Stimulated activated memory B cell treated with anti-CD40 and anti-IgM and Interleukin-4, amounts not matched to agents 10 μg/mL and 1 μg/mL and 100 μg/mL, for 72 hours (primary cell): ENCODE data around the gene ZBTB49.

Experiments used
- ATAC-seq: fragments of 150-1000 bp; cut with Tn5 transposase; 2 replicates; pipeline ENCODE4 v1.10.0; 2021
- H3K27ac Mint-ChIP-seq: one replicate; pipeline ENCODE4 v1.8.0; 2022; ENCODE audit warnings: mild to moderate bottlenecking, mixed read lengths
- H3K27me3 Mint-ChIP-seq: one replicate; pipeline ENCODE4 v1.8.0; 2022; ENCODE audit warnings: mixed read lengths
- H3K36me3 Mint-ChIP-seq: one replicate; pipeline ENCODE4 v1.8.0; 2022; ENCODE audit warnings: mixed read lengths
- H3K4me1 Mint-ChIP-seq: one replicate; pipeline ENCODE4 v1.8.0; 2022; ENCODE audit warnings: mixed read lengths
- H3K4me3 Mint-ChIP-seq: one replicate; pipeline ENCODE4 v1.8.0; 2022; ENCODE audit warnings: mild to moderate bottlenecking, moderate library complexity, mixed read lengths
- H3K9me3 Mint-ChIP-seq: one replicate; pipeline ENCODE4 v1.8.0; 2022; ENCODE audit warnings: mixed read lengths

Gene ZBTB49

GRCh38 chr4:4302416-4302815 lies 12.4 kb downstream of the ZBTB49 start:
- H3K9me3 Mint-ChIP-seq = no peaks in the 10 kb centered on the region
- H3K27me3 Mint-ChIP-seq = no peaks in the 10 kb centered on the region
- no peak overlapping the region for H3K4me3 Mint-ChIP-seq
- no peak for ATAC-seq
- peaks cover 37% of the 10 kb centered on the region for H3K36me3 Mint-ChIP-seq
- no peak overlapping the region for H3K27ac Mint-ChIP-seq
- H3K4me1 Mint-ChIP-seq = no peaks in the 10 kb centered on the region

- Mint-ChIP-seq H3K27me3 (no peaks in the 10 kb centered on the region), H3K4me1 (no peaks in the 10 kb centered on the region), H3K9me3 (no peaks in the 10 kb centered on the region), H3K4me3 (no peak overlapping the region), H3K36me3 (peaks cover 43% of the 10 kb centered on the region), H3K27ac (no peak overlapping the region)
- ATAC-seq = no peak
Measured at GRCh38 chr4:4306920-4307319, 16.9 kb downstream of the ZBTB49 start.

GRCh38 chr4:4308800-4309441 lies 18.9 kb downstream of the ZBTB49 start:
- ATAC-seq = no peak
- H3K36me3 Mint-ChIP-seq = peaks cover 43% of the 10 kb centered on the region
- no peak overlapping the region for H3K27ac Mint-ChIP-seq
- H3K4me3 Mint-ChIP-seq = no peak overlapping the region
- no peaks in the 10 kb centered on the region for H3K4me1 Mint-ChIP-seq
- H3K9me3 Mint-ChIP-seq = no peaks in the 10 kb centered on the region
- no peaks in the 10 kb centered on the region for H3K27me3 Mint-ChIP-seq

GRCh38 chr4:4311193-4311592 lies 21.1 kb downstream of the ZBTB49 start:
- peaks cover 44% of the 10 kb centered on the region for H3K36me3 Mint-ChIP-seq
- H3K4me3 Mint-ChIP-seq = no peak overlapping the region
- ATAC-seq = no peak
- H3K4me1 Mint-ChIP-seq = no peaks in the 10 kb centered on the region
- H3K27ac Mint-ChIP-seq = no peak overlapping the region
- H3K9me3 Mint-ChIP-seq = no peaks in the 10 kb centered on the region
- H3K27me3 Mint-ChIP-seq = no peaks in the 10 kb centered on the region

GRCh38 chr4:4315461-4316149 lies 25.6 kb downstream of the ZBTB49 start:
- Mint-ChIP-seq H3K36me3 (peaks cover 38% of the 10 kb centered on the region), H3K27ac (no peak overlapping the region), H3K4me3 (no peak overlapping the region), H3K4me1 (no peaks in the 10 kb centered on the region), H3K9me3 (no peaks in the 10 kb centered on the region), H3K27me3 (no peaks in the 10 kb centered on the region)
- no peak for ATAC-seq

GRCh38 chr4:4316150-4316495 lies 26.1 kb downstream of the ZBTB49 start:
- no peak overlapping the region for H3K4me3 Mint-ChIP-seq
- H3K27me3 Mint-ChIP-seq = no peaks in the 10 kb centered on the region
- ATAC-seq = no peak
- H3K4me1 Mint-ChIP-seq = no peaks in the 10 kb centered on the region
- H3K9me3 Mint-ChIP-seq = no peaks in the 10 kb centered on the region
- no peak overlapping the region for H3K27ac Mint-ChIP-seq
- peaks cover 43% of the 10 kb centered on the region for H3K36me3 Mint-ChIP-seq

GRCh38 chr4:4317496-4318232 lies 27.6 kb downstream of the ZBTB49 start:
- no peak overlapping the region for H3K4me3 Mint-ChIP-seq
- H3K27ac Mint-ChIP-seq = no peak overlapping the region
- peaks cover 55% of the 10 kb centered on the region for H3K36me3 Mint-ChIP-seq

GRCh38 chr4:4320528-4320927 lies 30.5 kb downstream of the ZBTB49 start:
- Mint-ChIP-seq H3K27me3 (no peaks in the 10 kb centered on the region), H3K4me3 (no peak overlapping the region), H3K4me1 (no peaks in the 10 kb centered on the region), H3K27ac (no peak overlapping the region), H3K9me3 (no peaks in the 10 kb centered on the region), H3K36me3 (peaks cover 59% of the 10 kb centered on the region)
- no peak for ATAC-seq

More at GRCh38 chr4:4317496-4318232, 27.6 kb downstream of the ZBTB49 start:
- Mint-ChIP-seq H3K4me1 (no peaks in the 10 kb centered on the region), H3K27me3 (no peaks in the 10 kb centered on the region), H3K9me3 (no peaks in the 10 kb centered on the region)
- no peak for ATAC-seq

GRCh38 chr4:4320951-4321714 lies 31.1 kb downstream of the ZBTB49 start:
- Mint-ChIP-seq H3K9me3 (no peaks in the 10 kb centered on the region), H3K27ac (no peak overlapping the region), H3K27me3 (no peaks in the 10 kb centered on the region), H3K4me3 (no peak overlapping the region), H3K4me1 (no peaks in the 10 kb centered on the region), H3K36me3 (peaks cover 53% of the 10 kb centered on the region)
- ATAC-seq = no peak

- Mint-ChIP-seq H3K27ac (no peak overlapping the region), H3K4me1 (no peaks in the 10 kb centered on the region), H3K9me3 (no peaks in the 10 kb centered on the region), H3K36me3 (peaks cover 49% of the 10 kb centered on the region), H3K4me3 (no peak overlapping the region), H3K27me3 (no peaks in the 10 kb centered on the region)
- no peak for ATAC-seq
Measured at GRCh38 chr4:4321951-4322688, 32.1 kb downstream of the ZBTB49 start.

- Mint-ChIP-seq H3K4me1 (no peaks in the 10 kb centered on the region), H3K27me3 (peaks cover 9% of the 10 kb centered on the region), H3K27ac (no peak overlapping the region), H3K9me3 (no peaks in the 10 kb centered on the region), H3K36me3 (peaks cover 41% of the 10 kb centered on the region), H3K4me3 (no peak overlapping the region)
- ATAC-seq = no peak
Measured at GRCh38 chr4:4323705-4324534, 33.9 kb downstream of the ZBTB49 start.

GRCh38 chr4:4325321-4325720 lies 35.3 kb downstream of the ZBTB49 start:
- Mint-ChIP-seq H3K27me3 (peaks cover 9% of the 10 kb centered on the region), H3K4me3 (no peak overlapping the region), H3K27ac (no peak overlapping the region), H3K36me3 (peaks cover 40% of the 10 kb centered on the region), H3K4me1 (no peaks in the 10 kb centered on the region), H3K9me3 (peaks cover 3% of the 10 kb centered on the region)
- no peak for ATAC-seq

- H3K36me3 Mint-ChIP-seq = peaks cover 32% of the 10 kb centered on the region
- H3K27ac Mint-ChIP-seq = no peak overlapping the region
- peaks cover 3% of the 10 kb centered on the region for H3K9me3 Mint-ChIP-seq
- H3K4me3 Mint-ChIP-seq = no peak overlapping the region
- H3K27me3 Mint-ChIP-seq = peaks cover 9% of the 10 kb centered on the region
- no peak for ATAC-seq
- H3K4me1 Mint-ChIP-seq = no peaks in the 10 kb centered on the region
Measured at GRCh38 chr4:4326166-4326565, 36.1 kb downstream of the ZBTB49 start.

- Mint-ChIP-seq H3K4me1 (no peaks in the 10 kb centered on the region), H3K27ac (no peak overlapping the region), H3K36me3 (peaks cover 19% of the 10 kb centered on the region), H3K9me3 (peaks cover 3% of the 10 kb centered on the region), H3K4me3 (no peak overlapping the region), H3K27me3 (peaks cover 9% of the 10 kb centered on the region)
- ATAC-seq = no peak
Measured at GRCh38 chr4:4327652-4328121, 37.6 kb downstream of the ZBTB49 start.
